Stimulated activated memory B cell treated with anti-CD40 and anti-IgM and Interleukin-4, amounts not matched to agents 10 μg/mL and 1 μg/mL and 100 μg/mL, for 72 hours (primary cell): ENCODE measurements around the gene PCBD2.

Experiments
- ATAC-seq: fragments of 150-1000 bp; cut with Tn5 transposase; 2 replicates; pipeline ENCODE4 v1.10.0; 2021
- H3K27ac Mint-ChIP-seq: one replicate; pipeline ENCODE4 v1.8.0; 2022; ENCODE audit warnings: mild to moderate bottlenecking, mixed read lengths
- H3K27me3 Mint-ChIP-seq: one replicate; pipeline ENCODE4 v1.8.0; 2022; ENCODE audit warnings: mixed read lengths
- H3K36me3 Mint-ChIP-seq: one replicate; pipeline ENCODE4 v1.8.0; 2022; ENCODE audit warnings: mixed read lengths
- H3K4me1 Mint-ChIP-seq: one replicate; pipeline ENCODE4 v1.8.0; 2022; ENCODE audit warnings: mixed read lengths
- H3K4me3 Mint-ChIP-seq: one replicate; pipeline ENCODE4 v1.8.0; 2022; ENCODE audit warnings: mild to moderate bottlenecking, moderate library complexity, mixed read lengths
- H3K9me3 Mint-ChIP-seq: one replicate; pipeline ENCODE4 v1.8.0; 2022; ENCODE audit warnings: mixed read lengths

PCBD2 gene

GRCh38 chr5:135004376-135004775 lies 99.4 kb downstream of the PCBD2 start:
- peaks cover 11% of the 10 kb centered on the region for H3K36me3 Mint-ChIP-seq
- peaks cover 12% of the 10 kb centered on the region for H3K27me3 Mint-ChIP-seq
- H3K9me3 Mint-ChIP-seq = peaks cover 4% of the 10 kb centered on the region
- no peak overlapping the region for H3K27ac Mint-ChIP-seq
- H3K4me1 Mint-ChIP-seq = no peaks in the 10 kb centered on the region
- no peak for ATAC-seq
- H3K4me3 Mint-ChIP-seq = no peak overlapping the region

- Mint-ChIP-seq H3K4me1 (no peaks in the 10 kb centered on the region), H3K27me3 (peaks cover 12% of the 10 kb centered on the region), H3K9me3 (peaks cover 4% of the 10 kb centered on the region), H3K27ac (no peak overlapping the region), H3K4me3 (no peak overlapping the region), H3K36me3 (peaks cover 14% of the 10 kb centered on the region)
- ATAC-seq = no peak
Measured at GRCh38 chr5:135005076-135005475, 100.1 kb downstream of the PCBD2 start.

- no peaks in the 10 kb centered on the region for H3K4me1 Mint-ChIP-seq
- peaks cover 16% of the 10 kb centered on the region for H3K36me3 Mint-ChIP-seq
- peaks cover 3% of the 10 kb centered on the region for H3K9me3 Mint-ChIP-seq
- peaks cover 12% of the 10 kb centered on the region for H3K27me3 Mint-ChIP-seq
- no peak for ATAC-seq
- H3K4me3 Mint-ChIP-seq = no peak overlapping the region
- no peak overlapping the region for H3K27ac Mint-ChIP-seq
Measured at GRCh38 chr5:135007305-135007704, 102.4 kb downstream of the PCBD2 start.

GRCh38 chr5:135007749-135008363 lies 102.9 kb downstream of the PCBD2 start:
- Mint-ChIP-seq H3K36me3 (peaks cover 11% of the 10 kb centered on the region), H3K27me3 (peaks cover 12% of the 10 kb centered on the region), H3K27ac (no peak overlapping the region), H3K4me3 (no peak overlapping the region), H3K4me1 (no peaks in the 10 kb centered on the region), H3K9me3 (no peaks in the 10 kb centered on the region)
- no peak for ATAC-seq

- Mint-ChIP-seq H3K27me3 (peaks cover 12% of the 10 kb centered on the region), H3K4me1 (no peaks in the 10 kb centered on the region), H3K27ac (no peak overlapping the region), H3K9me3 (no peaks in the 10 kb centered on the region), H3K36me3 (peaks cover 14% of the 10 kb centered on the region), H3K4me3 (no peak overlapping the region)
- ATAC-seq = no peak
Measured at GRCh38 chr5:135008556-135008955, 103.6 kb downstream of the PCBD2 start.

- no peak for ATAC-seq
- Mint-ChIP-seq H3K4me1 (no peaks in the 10 kb centered on the region), H3K4me3 (no peak overlapping the region), H3K9me3 (no peaks in the 10 kb centered on the region), H3K27me3 (peaks cover 9% of the 10 kb centered on the region), H3K36me3 (peaks cover 16% of the 10 kb centered on the region), H3K27ac (no peak overlapping the region)
Measured at GRCh38 chr5:135008981-135009735, 104.2 kb downstream of the PCBD2 start.

GRCh38 chr5:135009736-135010501 lies 105.0 kb downstream of the PCBD2 start:
- Mint-ChIP-seq H3K27me3 (peaks cover 2% of the 10 kb centered on the region), H3K4me1 (no peaks in the 10 kb centered on the region), H3K4me3 (no peak overlapping the region), H3K27ac (no peak overlapping the region), H3K36me3 (peaks cover 16% of the 10 kb centered on the region), H3K9me3 (no peaks in the 10 kb centered on the region)
- no peak for ATAC-seq

GRCh38 chr5:135010502-135011354 lies 105.8 kb downstream of the PCBD2 start:
- no peaks in the 10 kb centered on the region for H3K4me1 Mint-ChIP-seq
- peaks cover 16% of the 10 kb centered on the region for H3K36me3 Mint-ChIP-seq
- H3K27me3 Mint-ChIP-seq = no peaks in the 10 kb centered on the region
- H3K27ac Mint-ChIP-seq = no peak overlapping the region
- no peak for ATAC-seq
- no peak overlapping the region for H3K4me3 Mint-ChIP-seq
- no peaks in the 10 kb centered on the region for H3K9me3 Mint-ChIP-seq

GRCh38 chr5:135011355-135012032 lies 106.6 kb downstream of the PCBD2 start:
- H3K9me3 Mint-ChIP-seq = no peaks in the 10 kb centered on the region
- H3K4me1 Mint-ChIP-seq = no peaks in the 10 kb centered on the region
- no peak for ATAC-seq
- peaks cover 16% of the 10 kb centered on the region for H3K36me3 Mint-ChIP-seq
- H3K4me3 Mint-ChIP-seq = no peak overlapping the region
- no peaks in the 10 kb centered on the region for H3K27me3 Mint-ChIP-seq
- H3K27ac Mint-ChIP-seq = no peak overlapping the region

GRCh38 chr5:135012033-135012588 lies 107.2 kb downstream of the PCBD2 start:
- Mint-ChIP-seq H3K4me1 (no peaks in the 10 kb centered on the region), H3K4me3 (no peak overlapping the region), H3K27ac (no peak overlapping the region), H3K27me3 (no peaks in the 10 kb centered on the region), H3K36me3 (peaks cover 16% of the 10 kb centered on the region), H3K9me3 (no peaks in the 10 kb centered on the region)
- ATAC-seq = no peak
